Right renal cortex interstitium (tissue), 3 donors: ENCODE measurements around the gene PAFAH2. TPM values are rescaled to one million over a fixed set of nuclear protein-coding genes. Genes with fewer than 3 reads are reported as not detected.
A peak's percentile ranks its signal among the peaks of the same experiment; 100 is the strongest.
"Not testable (repeated sequence)": the region's sequence is repeated elsewhere in the genome, so short reads cannot be mapped to it uniquely, and the experiment has no call there.

ENCODE experiments used
- DNase-seq, 3 donors: peaks; one replicate each; pipeline ENCODE4 v3.0.0-alpha.2; 2013; ENCODE audit warnings: low read depth in 3 of 3, low spot score in 2 of 3
- polyA plus RNA-seq, 3 donors: library from polyadenylated mRNA; unstranded; fragments of 120-200 nt; gene quantifications; one replicate each; pipeline ENCODE4 v1.2.1, GENCODE V29; 2013; ENCODE audit not compliant: insufficient read length in 3 of 3

The PAFAH2 gene
- polyA plus RNA-seq, 3 donors, result 18.8 to 22.9 (median 22.3) TPM

DNA sequence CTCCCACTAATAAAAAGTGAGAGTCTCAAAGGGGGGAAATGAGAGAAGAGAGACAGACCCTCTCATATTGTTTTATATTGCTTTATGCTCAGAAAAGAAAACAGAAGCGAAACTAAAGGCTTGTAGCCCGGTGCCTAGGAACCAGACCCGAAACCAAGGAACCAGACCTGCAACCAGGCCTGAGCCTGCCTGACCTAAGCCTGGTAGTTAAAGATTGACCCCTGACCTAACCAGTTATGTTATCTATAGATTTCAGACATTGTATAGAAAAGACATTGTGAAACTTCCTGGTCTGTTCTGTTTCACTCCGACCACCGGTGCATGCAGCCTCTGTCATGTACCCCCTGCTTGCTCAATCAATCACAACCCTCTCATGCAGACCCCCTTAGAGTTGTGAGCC lies 54.4 kb downstream of the PAFAH2 start:
- DNase-seq, result not testable (repeated sequence)

DNA sequence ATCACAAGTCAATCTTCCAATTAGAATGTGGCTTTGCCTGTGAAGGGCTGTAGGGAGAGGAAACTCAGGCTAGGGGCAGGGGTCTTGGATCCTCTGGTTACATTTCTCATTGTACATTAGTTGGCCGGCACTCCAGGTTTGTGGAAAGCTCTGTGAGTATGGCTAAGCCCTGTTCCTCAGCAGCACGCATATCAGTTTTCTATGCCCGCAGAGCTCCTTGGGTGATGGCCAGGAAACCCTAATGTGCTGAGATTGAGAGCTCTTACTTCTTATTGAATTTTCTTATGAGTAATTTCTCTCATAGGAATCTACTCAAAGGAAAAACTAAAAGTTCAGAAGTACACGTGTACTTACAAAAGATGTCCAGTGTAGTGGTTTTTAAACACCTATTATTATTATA lies 60.9 kb downstream of the PAFAH2 start:
- no peak for DNase-seq

DNA sequence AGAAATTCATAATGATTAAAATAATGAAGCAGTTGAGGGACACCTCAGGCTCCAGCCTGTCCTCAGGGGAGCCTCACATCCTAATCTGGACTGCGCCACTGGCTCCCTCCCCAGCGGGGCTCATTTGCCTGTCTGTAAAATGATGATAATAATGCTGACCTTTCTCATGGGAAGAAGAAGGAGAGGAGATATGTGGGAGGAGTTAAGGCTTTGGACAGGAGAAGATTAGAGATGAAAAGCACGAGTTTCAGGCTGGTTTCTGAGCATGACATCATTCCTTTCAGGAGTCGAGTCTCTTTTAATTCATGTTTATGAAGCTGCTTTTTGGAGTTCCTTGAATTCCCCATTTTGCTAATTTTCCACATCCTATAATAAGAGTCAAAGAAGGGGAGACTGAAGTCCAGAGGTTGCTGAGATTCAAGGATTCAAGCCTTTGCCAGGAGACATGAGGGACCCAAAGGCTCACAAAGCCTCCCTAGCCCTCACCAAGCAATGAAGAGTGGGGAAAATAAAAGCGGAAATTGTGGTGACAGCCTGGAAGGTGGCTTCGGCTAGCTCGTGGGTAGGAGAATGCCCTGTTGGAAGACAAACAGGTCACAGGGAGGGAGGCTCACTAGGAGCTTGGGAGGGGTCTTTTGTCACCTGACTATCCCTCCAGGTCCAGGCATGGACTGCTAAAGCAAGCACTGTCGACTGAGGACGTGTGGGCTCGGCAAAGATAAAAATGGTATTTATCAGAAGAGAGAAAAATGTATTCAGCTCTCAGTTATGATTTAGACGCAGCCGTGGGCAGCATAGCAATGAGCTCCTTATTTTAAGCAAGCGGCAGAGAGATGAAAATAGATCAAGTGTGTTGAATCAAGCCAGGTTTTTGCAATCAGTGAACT lies 64.1 kb downstream of the PAFAH2 start:
- no peak for DNase-seq

DNA sequence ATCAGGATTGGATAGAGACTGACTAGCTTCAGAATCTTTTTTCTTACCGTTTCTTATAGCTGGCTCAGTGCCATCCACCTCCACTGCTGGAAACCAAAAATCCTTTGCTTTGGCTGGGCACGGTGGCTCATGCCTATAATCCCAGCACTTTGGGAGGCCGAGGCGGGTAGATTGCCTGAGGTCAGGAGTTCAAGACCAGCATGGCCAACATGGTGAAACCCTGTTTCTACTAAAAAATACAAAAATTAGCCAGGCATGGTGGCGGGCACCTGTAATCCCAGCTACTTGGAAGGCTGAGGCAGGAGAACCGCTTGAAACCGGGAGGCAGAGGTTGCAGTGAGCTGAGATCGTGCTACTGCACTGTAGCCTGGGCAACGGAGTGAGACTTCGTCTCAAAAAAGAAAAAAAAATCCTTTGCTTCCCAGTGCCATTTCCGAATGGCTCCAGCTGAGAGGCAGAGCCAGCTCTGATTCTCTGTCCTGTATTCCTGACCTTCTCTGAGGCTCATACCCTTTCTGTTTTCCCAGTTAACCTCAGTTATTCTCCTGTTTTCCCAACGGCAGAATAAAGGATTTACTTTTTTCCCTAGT lies 65.0 kb downstream of the PAFAH2 start:
- not testable (repeated sequence) for DNase-seq

DNA sequence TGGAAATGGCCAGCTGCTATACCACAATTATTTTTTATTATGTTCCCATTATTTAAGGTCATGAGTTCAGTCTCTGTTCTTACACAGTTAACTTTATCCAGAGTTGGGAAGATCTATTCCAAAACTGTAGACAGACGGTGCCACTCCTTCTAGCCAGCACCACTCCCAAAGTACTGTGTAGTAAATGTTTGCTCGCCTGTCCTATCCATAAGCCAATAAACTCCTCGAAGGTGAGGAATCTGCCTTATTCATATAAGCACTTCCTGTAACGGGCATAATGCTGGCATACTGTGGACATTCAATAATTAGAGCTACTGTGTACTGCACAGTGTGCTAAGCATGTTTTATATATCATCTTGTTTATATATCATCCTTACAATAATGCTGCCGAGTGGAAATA lies 65.5 kb downstream of the PAFAH2 start:
- DNase-seq, result no peak

DNA sequence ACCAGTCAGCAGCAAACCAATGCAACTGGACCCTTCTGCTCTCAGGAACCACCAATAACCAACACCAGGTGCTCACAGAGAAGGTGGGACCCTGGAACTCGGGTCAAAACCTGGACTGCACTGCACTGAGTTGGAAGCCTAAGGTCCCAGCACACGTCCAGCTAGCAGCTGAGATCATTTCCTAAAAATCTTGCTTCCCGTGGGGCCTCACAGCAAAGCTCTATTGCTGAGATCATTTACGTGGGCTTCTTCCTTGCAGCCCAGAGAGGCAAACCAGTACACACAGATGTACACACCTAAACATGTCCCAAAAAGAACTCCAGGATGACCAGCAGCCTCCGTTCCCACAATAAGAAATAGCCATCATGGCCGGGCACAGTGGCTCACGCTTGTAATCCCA lies 68.8 kb downstream of the PAFAH2 start:
- no peak for DNase-seq

GRCh38 chr1:25927521-25928265 lies 70.2 kb downstream of the PAFAH2 start:
- peak in 1 of 3 donors; percentile 39 for DNase-seq

GRCh38 chr1:25926731-25927496 lies 70.9 kb downstream of the PAFAH2 start:
- DNase-seq, result no peak

DNA sequence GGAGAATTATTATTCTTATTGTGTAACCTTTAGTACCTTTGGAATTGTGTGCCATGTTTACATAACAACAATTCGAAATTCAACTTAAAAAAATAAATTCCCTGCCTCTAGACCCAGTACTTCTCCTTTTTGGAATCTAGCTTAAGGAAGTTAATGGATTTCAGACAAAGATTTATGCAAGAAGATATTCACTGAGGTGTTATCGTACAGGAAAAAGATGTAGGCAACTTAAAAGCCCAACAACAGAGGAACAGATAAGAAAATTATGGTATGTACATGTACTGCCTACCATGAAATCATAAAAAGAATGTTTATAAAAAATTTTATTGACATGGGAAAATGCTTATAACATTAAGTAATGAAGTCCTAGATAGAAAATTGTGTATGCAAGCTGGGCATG lies 73.4 kb downstream of the PAFAH2 start:
- no peak for DNase-seq

GRCh38 chr1:25922971-25923552 lies 74.8 kb downstream of the PAFAH2 start:
- peak in 2 of 3 donors; percentile 27 to 33 for DNase-seq

GRCh38 chr1:25922056-25922970 lies 75.5 kb downstream of the PAFAH2 start:
- DNase-seq, result peak in 2 of 3 donors; percentile 36

GRCh38 chr1:25918615-25919014 lies 79.2 kb downstream of the PAFAH2 start:
- DNase-seq, result no peak

DNA sequence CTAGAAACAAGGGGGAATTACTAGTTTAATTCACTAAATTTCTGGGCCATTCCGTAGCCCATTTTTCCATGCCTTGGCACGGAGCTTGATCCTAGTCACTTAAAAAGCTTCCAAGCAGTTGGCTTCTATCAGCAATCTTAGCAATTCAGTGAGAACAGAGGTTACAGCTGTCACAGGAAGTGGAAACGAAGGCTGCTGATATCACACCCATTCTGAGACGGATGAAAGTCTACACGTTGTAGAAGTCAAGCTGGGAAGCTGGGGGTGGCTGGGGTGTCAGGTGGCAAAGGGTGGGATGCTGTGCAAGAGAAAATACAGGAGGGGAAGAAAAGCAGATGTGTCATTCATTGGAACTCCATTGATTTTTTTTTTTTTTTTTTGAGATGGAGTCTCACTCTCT lies 79.9 kb downstream of the PAFAH2 start:
- DNase-seq, result no peak

DNA sequence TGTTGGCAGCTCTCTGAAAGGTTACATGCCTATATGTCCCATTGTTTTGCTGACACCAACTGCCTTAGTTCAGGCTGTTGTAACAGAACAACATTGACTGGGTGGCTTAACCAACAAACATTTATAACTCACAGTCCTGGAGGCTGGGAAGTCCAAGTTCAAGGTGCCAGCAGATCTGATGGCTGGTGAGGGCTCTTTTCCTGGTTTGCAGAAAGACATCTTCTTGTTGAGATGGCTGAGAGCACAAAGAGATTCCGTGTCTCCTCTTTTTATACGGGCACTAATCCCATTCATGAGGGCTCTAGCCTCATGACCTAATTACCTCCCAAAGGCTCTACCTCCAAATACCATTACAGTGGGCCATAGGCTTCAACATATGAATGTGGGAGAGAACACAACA lies 81.4 kb downstream of the PAFAH2 start:
- DNase-seq, result no peak

DNA sequence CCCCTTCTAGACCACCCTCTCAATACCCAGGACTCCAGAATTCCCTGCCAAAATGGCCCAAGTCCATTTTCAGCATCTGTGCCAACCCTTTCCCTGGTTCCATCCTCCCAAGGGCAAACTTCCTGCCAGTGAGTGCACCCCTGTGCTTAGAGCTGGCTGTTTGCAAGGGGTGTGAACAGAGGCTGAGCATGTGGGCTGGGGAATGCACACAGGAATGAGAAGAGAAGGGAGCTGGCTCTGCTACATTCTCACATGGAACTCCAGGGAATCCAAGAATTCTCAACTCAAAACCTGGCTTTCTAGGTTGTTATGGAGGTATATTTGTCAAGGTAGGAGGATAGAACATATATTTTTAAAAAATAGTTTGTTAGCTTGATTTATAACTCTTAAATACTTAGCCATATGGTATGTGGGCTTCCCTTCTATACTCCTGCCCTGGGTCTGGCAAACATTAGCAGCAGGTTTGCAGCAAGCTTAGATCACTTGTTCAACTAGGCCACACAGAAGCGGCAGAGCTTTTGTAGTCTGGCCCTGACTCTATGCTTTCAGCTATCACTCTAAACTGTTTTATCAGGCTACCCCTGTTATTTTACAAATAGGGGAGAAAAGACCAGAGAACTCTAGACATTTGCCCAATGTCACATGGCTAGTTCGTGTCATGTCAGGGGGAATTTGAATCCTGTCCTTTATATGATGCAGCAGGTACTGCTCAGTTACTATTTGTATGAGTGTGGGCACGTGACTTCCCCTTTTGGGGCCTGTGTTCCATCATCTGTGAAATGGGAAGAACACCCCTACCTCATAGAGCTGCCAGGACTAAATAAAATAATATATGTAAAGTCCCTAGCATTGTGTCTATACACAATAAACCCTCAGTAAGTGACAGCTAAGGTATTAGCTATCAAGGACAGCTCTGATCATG lies 83.5 kb downstream of the PAFAH2 start:
- no peak for DNase-seq

GRCh38 chr1:25913206-25913605 lies 84.7 kb downstream of the PAFAH2 start:
- no peak for DNase-seq

GRCh38 chr1:25912076-25912831 lies 85.6 kb downstream of the PAFAH2 start:
- DNase-seq, result no peak

GRCh38 chr1:25911162-25911561 lies 86.7 kb downstream of the PAFAH2 start:
- DNase-seq, result no peak
